ENCODE measurements around the gene ZNF311. TPM values are rescaled to one million over a fixed set of nuclear protein-coding genes. Genes with fewer than 3 reads are reported as not detected.
A peak's percentile ranks its signal among the peaks of the same experiment; 100 is the strongest.

The ZNF311 gene
- total and polyA plus RNA-seq, 9 of the 15 experiments (the other 6 are each of a cell fraction or from before 2014, with no cell fraction given), result 5.1 to 10.0 (median 7.5) TPM

DNA sequence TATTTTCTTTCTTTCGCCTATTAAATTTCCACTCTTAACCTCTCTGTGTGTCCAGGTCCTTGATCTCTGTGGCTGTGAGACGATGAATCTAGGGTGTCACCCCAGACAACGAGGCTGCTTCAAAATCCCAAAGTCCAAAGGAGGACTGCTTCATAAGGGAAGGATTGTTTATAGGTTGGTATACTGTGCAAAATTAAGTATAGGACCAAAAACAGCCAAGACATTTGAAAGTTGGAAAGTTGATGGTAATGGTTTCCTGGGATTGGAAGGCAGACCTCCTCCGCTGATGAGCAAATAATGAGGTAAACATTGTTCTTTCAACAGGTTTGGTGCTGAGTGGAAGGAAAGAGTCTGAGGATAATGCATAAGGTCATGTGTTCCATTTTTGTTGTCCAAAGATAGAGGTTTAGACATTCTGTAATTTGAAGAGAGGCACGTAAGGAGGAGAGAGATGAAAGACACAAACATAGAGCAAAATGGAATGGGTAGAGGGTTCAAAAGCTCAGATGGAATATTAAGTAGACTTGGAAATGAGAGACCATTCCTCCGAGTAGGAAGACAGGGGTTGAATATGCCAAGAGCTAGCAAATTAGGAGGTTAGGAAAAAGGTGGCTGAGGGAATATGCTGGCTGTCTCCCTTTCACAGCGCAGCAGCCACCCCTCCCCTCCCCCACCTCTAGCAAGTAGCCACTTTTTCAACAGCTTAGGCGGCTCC is 24.8 kb downstream of the ZNF311 start:
- in situ Hi-C loops (cut with MboI) (loop anchor here (5.0 kb wide), 1 partner anchor 33 kb away; no protein-coding TSS in a partner anchor), intact Hi-C loops (cut with micrococcal nuclease) (loop anchor here (5.0 to 10.0 kb wide), 2 partner anchors 118 to 295 kb away; no protein-coding TSS in a partner anchor)
- Histone ChIP-seq H3K36me3 (ENCODE audit: control insufficient read depth, insufficient read depth, low read length) (no peaks in the 10 kb centered on the region), H3K4me1 (replicated peaks in 1 of 2; ENCODE audit: control insufficient read depth in 2 of 2, insufficient read depth in 2 of 2, low read length in 2 of 2) (peaks cover 22 to 30% of the 10 kb centered on the region in 2 experiments), H3K9ac (ENCODE audit: insufficient read depth in 1 of 2, low read depth in 2 of 2, low read length in 2 of 2) (peak overlapping the region; percentile 86 to 99; a peak in 3 of 4 replicates), H3K27me3 (ENCODE audit: control insufficient read depth in 2 of 2, insufficient read depth in 2 of 2, low read length in 2 of 2) (no peaks in the 10 kb centered on the region), H3K9me1 (ENCODE audit: control insufficient read depth, insufficient read depth, low read length) (no peaks in the 10 kb centered on the region), H3K79me2 (ENCODE audit: control insufficient read depth, insufficient read depth, low read length) (no peaks in the 10 kb centered on the region), H3K4me3 (peak overlapping the region; percentile 56), H3K27ac (ENCODE audit: extremely low read depth, low read depth, low read length) (peak overlapping the region; percentile 97), H3K4me2 (ENCODE audit: insufficient read depth, low read length) (peak overlapping the region; percentile 98), H3K9me3 (replicated peaks; ENCODE audit: control insufficient read depth, insufficient read depth, low read depth, low read length) (0 out of 2 replicates have a peak, but pooled peaks cover 7% of the 10 kb centered on the region), H2AFZ (ENCODE audit: low read depth, low read length) (peak overlapping the region; percentile 87), H4K20me1 (replicated peaks; ENCODE audit: control insufficient read depth, insufficient read depth, low read length) (no peaks in the 10 kb centered on the region)
- TSS peak; percentile 94 for BruUV-seq (replicated peaks)
- ChIA-PET CTCF (ENCODE audit: low intra/inter-chr PET ratio) (interaction anchor here (1.2 to 2.5 kb wide), 4 partner anchors 27 to 143 kb away, joined by 4 to 12 read pairs (median 6); no protein-coding TSS in a partner anchor), POLR2A (interaction anchor here (0.6 to 3.8 kb wide), 24 partner anchors 10 to 645 kb away, joined by 3 to 21 read pairs (median 4); partner anchors contain the start of gene ZNF311)
- ATAC-seq, result peak; percentile 62
- FAIRE-seq, result no peak
- DNase-seq (ENCODE audit: extremely low read depth in 1 of 4, low spot score in 3 of 4), result peak; percentile 51 to 80 (median 70)
- 0% methylated on average over 8 of the region's 8 CpGs for WGBS (ENCODE audit: insufficient coverage, low coverage, missing lambda C conversion rate)
- TF ChIP-seq, protein P1, sequence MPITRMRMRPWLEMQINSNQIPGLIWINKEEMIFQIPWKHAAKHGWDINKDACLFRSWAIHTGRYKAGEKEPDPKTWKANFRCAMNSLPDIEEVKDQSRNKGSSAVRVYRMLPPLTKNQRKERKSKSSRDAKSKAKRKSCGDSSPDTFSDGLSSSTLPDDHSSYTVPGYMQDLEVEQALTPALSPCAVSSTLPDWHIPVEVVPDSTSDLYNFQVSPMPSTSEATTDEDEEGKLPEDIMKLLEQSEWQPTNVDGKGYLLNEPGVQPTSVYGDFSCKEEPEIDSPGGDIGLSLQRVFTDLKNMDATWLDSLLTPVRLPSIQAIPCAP (CRISPR knock-in tag; IDR thresholded peaks at IDR 0.05; ENCODE audit: borderline replicate concordance), result no peak
- TF ChIP-seq SMAD1 (IDR thresholded peaks at IDR 0.05; ENCODE audit: low read depth, low read length, partially characterized antibody) (no peak), NFE2L1 (tag; IDR thresholded peaks at IDR 0.05; ENCODE audit: borderline replicate concordance, low read depth) (no peak), PRMT5 (CRISPR knock-in tag; IDR thresholded peaks at IDR 0.05) (no peak), SMAD3 (CRISPR knock-in tag; conservative IDR thresholded peaks at IDR 0.05) (no peak), ZNF23 (CRISPR knock-in tag; IDR thresholded peaks at IDR 0.05) (no peak), BRD9 (IDR thresholded peaks at IDR 0.05; ENCODE audit: low read depth, partially characterized antibody) (no peak), SMARCC2 (IDR thresholded peaks at IDR 0.05; ENCODE audit: low read depth) (no peak), RBM14 (IDR thresholded peaks at IDR 0.05; ENCODE audit: borderline replicate concordance, insufficient read depth, low read depth, low read length) (no peak), SNIP1 (IDR thresholded peaks at IDR 0.05; ENCODE audit: low read depth) (peak; percentile 53; the same call in 1 of the 2 replicates), PCBP2 (IDR thresholded peaks at IDR 0.05; ENCODE audit: low read depth, low read length, poor library complexity, severe bottlenecking) (no peak)
- TF ChIP-seq, protein P2, sequence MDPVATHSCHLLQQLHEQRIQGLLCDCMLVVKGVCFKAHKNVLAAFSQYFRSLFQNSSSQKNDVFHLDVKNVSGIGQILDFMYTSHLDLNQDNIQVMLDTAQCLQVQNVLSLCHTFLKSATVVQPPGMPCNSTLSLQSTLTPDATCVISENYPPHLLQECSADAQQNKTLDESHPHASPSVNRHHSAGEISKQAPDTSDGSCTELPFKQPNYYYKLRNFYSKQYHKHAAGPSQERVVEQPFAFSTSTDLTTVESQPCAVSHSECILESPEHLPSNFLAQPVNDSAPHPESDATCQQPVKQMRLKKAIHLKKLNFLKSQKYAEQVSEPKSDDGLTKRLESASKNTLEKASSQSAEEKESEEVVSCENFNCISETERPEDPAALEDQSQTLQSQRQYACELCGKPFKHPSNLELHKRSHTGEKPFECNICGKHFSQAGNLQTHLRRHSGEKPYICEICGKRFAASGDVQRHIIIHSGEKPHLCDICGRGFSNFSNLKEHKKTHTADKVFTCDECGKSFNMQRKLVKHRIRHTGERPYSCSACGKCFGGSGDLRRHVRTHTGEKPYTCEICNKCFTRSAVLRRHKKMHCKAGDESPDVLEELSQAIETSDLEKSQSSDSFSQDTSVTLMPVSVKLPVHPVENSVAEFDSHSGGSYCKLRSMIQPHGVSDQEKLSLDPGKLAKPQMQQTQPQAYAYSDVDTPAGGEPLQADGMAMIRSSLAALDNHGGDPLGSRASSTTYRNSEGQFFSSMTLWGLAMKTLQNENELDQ (CRISPR knock-in tag; IDR thresholded peaks at IDR 0.05; ENCODE audit: borderline replicate concordance), result no peak; the same call in 1 of the 2 replicates
- TF ChIP-seq, protein P3, sequence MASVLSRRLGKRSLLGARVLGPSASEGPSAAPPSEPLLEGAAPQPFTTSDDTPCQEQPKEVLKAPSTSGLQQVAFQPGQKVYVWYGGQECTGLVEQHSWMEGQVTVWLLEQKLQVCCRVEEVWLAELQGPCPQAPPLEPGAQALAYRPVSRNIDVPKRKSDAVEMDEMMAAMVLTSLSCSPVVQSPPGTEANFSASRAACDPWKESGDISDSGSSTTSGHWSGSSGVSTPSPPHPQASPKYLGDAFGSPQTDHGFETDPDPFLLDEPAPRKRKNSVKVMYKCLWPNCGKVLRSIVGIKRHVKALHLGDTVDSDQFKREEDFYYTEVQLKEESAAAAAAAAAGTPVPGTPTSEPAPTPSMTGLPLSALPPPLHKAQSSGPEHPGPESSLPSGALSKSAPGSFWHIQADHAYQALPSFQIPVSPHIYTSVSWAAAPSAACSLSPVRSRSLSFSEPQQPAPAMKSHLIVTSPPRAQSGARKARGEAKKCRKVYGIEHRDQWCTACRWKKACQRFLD (CRISPR knock-in tag; IDR thresholded peaks at IDR 0.05), result no peak; the same call in none of the 2 replicates
